Measurements from ENCODE around the gene JCHAIN. TPM values are rescaled to one million over a fixed set of nuclear protein-coding genes. Genes with fewer than 3 reads are reported as not detected.

The JCHAIN gene
- total and polyA plus RNA-seq, 2 of the 13 experiments (the other 11 are each of a cell fraction or from before 2014, with no cell fraction given), result not detected

- TF ChIP-seq FOSL1 (CRISPR knock-in tag; IDR thresholded peaks at IDR 0.05; ENCODE audit: borderline replicate concordance), result no peak
- no peak for TF ChIP-seq ZNF530 (CRISPR knock-in tag; IDR thresholded peaks at IDR 0.05; ENCODE audit: low read depth)
- no peak for TF ChIP-seq ARID3A (IDR thresholded peaks at IDR 0.05; ENCODE audit: low read depth, low read length)
- TF ChIP-seq CCAR2 (optimal IDR thresholded peaks at IDR 0.05; ENCODE audit: low read depth, low read length), result no peak
- TF ChIP-seq ZMYM2 (CRISPR knock-in tag; IDR thresholded peaks at IDR 0.05), result no peak
- TF ChIP-seq ZNF670 (CRISPR knock-in tag; IDR thresholded peaks at IDR 0.05; ENCODE audit: borderline replicate concordance), result no peak
- no peak for TF ChIP-seq ZNF546 (CRISPR knock-in tag; conservative IDR thresholded peaks at IDR 0.05)
- no peak for TF ChIP-seq REST (IDR thresholded peaks at IDR 0.05; ENCODE audit: borderline replicate concordance in 1 of 2, low read depth in 1 of 2, low read length in 2 of 2)
- no peak for TF ChIP-seq ZNF263 (CRISPR knock-in tag; IDR thresholded peaks at IDR 0.05)
Observed at GRCh38 chr4:70640192-70640591, 26.1 kb downstream of the JCHAIN start (continued).
